ENCODE results near the gene NUP214. TPM values are rescaled to one million over a fixed set of nuclear protein-coding genes. Genes with fewer than 3 reads are reported as not detected.
"Not testable (repeated sequence)": the region's sequence is repeated elsewhere in the genome, so short reads cannot be mapped to it uniquely, and the experiment has no call there.

The NUP214 gene
- total RNA-seq, 1 donor from 2014 or later, result 67.1 TPM

- no peaks in the 10 kb centered on the region for H3K36me3 Mint-ChIP-seq
- DNase-seq (ENCODE audit: extremely low spot score, unreplicated experiment), result no peak
- no peaks in the 10 kb centered on the region for H3K9me3 Mint-ChIP-seq
- peak overlapping the region; percentile 42 for H3K27ac Mint-ChIP-seq
- TF ChIP-seq, protein P1, sequence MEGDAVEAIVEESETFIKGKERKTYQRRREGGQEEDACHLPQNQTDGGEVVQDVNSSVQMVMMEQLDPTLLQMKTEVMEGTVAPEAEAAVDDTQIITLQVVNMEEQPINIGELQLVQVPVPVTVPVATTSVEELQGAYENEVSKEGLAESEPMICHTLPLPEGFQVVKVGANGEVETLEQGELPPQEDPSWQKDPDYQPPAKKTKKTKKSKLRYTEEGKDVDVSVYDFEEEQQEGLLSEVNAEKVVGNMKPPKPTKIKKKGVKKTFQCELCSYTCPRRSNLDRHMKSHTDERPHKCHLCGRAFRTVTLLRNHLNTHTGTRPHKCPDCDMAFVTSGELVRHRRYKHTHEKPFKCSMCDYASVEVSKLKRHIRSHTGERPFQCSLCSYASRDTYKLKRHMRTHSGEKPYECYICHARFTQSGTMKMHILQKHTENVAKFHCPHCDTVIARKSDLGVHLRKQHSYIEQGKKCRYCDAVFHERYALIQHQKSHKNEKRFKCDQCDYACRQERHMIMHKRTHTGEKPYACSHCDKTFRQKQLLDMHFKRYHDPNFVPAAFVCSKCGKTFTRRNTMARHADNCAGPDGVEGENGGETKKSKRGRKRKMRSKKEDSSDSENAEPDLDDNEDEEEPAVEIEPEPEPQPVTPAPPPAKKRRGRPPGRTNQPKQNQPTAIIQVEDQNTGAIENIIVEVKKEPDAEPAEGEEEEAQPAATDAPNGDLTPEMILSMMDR (conservative IDR thresholded peaks at IDR 0.05), result no peak
- H3K4me3 Mint-ChIP-seq, result no peak overlapping the region
- no peaks in the 10 kb centered on the region for H3K27me3 Mint-ChIP-seq
- H3K4me1 Mint-ChIP-seq (ENCODE audit: unreplicated experiment), result peaks cover 20% of the 10 kb centered on the region
These were observed 112.6 kb downstream of the NUP214 start for GRCh38 chr9:131237931-131238401.

- peak overlapping the region; percentile 42 for H3K27ac Mint-ChIP-seq
- no peaks in the 10 kb centered on the region for H3K9me3 Mint-ChIP-seq
- peaks cover 20% of the 10 kb centered on the region for H3K4me1 Mint-ChIP-seq (ENCODE audit: unreplicated experiment)
- H3K27me3 Mint-ChIP-seq, result no peaks in the 10 kb centered on the region
- DNase-seq (ENCODE audit: extremely low spot score, unreplicated experiment), result no peak
- H3K36me3 Mint-ChIP-seq, result no peaks in the 10 kb centered on the region
- H3K4me3 Mint-ChIP-seq, result no peak overlapping the region
- TF ChIP-seq, protein P1 (conservative IDR thresholded peaks at IDR 0.05), result no peak
These were observed 113.1 kb downstream of the NUP214 start for GRCh38 chr9:131238402-131239021.

DNA sequence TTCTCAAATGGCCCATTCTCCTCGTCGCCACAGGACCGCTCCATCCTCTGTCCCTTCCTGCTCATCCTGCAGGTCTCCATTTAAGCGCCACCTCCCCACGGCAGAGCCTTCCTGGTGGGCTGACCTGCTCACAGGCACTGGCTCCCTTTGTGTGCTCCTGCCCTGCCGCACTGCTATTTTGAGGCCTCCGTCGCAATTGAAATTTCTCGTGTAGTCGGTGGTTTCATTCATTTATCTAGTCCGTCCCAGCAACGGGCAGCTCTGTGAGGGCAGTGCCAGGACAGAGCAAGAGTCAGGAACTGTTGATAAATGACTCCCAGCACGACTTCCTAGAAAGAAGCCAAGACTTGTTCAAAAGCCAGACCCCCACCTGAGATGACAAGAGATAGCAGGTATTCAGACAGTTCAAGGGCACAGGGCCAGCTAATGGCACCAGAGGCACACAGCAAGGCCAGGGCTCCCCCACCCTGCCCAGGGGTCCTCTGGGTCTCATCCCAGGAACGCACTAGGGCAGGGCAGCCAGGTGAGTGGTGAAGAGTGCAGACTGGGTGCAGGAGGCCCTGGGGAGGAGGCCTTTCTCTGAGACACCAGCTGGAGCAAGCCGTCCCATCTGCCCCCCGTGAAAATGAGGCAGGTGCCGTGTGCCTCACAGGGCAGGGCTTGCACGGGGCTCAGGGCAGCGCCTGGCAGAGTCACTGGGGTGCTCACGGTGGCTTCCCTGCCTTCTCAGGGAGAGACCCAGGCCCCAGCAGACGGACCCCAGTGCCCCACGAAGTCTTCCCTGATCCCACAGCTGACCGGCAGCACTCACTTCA, 114.0 kb downstream of the NUP214 start:
- Mint-ChIP-seq H3K27me3 (no peaks in the 10 kb centered on the region), H3K36me3 (no peaks in the 10 kb centered on the region), H3K27ac (no peak overlapping the region), H3K4me1 (ENCODE audit: unreplicated experiment) (peaks cover 20% of the 10 kb centered on the region), H3K4me3 (no peak overlapping the region), H3K9me3 (no peaks in the 10 kb centered on the region)
- no peak for DNase-seq (ENCODE audit: extremely low spot score, unreplicated experiment)
- TF ChIP-seq, protein P1 (conservative IDR thresholded peaks at IDR 0.05), result no peak

DNA sequence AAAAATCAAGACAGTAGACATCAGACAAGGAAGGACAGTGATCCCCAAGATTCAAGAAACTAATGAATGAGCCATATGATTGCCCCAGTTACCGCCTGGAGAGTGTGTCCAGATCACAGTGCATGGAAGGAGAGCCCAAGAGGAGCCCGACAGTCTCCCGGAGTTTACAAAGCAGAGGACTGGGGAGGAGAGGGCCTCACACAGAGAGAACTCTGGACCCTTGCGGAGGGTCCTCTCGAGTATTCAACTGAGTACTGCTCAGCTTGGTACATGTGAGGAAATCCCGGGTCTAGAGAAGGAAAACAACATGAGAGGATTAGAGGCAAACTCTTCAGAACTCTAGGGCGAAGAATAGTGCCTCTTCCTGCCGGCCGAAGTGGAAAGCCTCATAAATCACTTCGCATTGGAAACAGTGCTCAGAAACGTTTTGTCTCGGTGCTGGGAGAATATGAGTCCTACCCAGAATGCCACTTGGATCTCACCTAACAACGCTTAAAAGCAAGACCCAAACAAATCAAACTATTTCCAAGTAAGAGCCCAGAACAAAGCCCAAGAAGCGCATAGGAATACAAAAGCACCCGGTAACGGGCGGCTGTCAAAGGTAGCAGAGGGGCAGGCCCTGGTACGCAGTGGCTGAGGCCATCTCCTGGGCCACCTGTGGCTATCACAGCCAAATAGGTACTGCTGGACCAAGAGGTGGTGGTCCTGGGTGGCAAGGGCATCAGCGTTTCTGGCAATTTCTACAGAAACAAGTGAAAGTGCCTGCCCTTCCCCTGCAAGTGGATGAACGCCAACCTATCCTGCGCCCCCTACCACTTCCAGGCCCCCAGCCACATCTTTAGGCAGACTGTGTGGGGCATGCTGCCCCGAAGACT, 114.9 kb downstream of the NUP214 start:
- Mint-ChIP-seq H3K27ac (no peak overlapping the region), H3K36me3 (no peaks in the 10 kb centered on the region), H3K9me3 (no peaks in the 10 kb centered on the region), H3K27me3 (no peaks in the 10 kb centered on the region), H3K4me1 (ENCODE audit: unreplicated experiment) (peaks cover 20% of the 10 kb centered on the region), H3K4me3 (no peak overlapping the region)
- DNase-seq (ENCODE audit: extremely low spot score, unreplicated experiment), result no peak
- TF ChIP-seq, protein P1 (conservative IDR thresholded peaks at IDR 0.05), result no peak

DNA sequence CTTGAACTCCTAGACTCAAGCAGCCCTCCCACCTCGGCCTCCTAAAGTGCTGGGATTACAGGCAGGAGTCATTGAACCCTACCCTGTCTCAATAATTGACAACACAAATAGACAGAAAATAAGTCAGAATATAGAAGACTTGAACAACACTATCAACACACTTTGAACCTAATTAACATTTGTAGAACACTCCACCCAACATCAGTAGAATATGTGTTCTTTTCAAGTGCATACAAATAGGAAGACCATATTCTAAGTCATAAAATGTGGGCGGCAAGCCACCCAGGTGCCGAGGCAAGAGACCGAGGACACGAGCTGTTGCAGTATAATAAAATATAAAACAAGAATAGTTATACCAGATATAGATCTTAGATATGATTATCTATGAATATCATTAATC, 118.9 kb downstream of the NUP214 start:
- H3K27me3 Mint-ChIP-seq; H3K27ac Mint-ChIP-seq; H3K4me1 Mint-ChIP-seq (ENCODE audit: unreplicated experiment); DNase-seq (ENCODE audit: extremely low spot score, unreplicated experiment); H3K4me3 Mint-ChIP-seq; H3K36me3 Mint-ChIP-seq; H3K9me3 Mint-ChIP-seq: not testable (repeated sequence)
